Testis (tissue), 5 donors: ENCODE results near the gene VAMP3. TPM values are rescaled to one million over a fixed set of nuclear protein-coding genes. Genes with fewer than 3 reads are reported as not detected.
A peak's percentile ranks its signal among the peaks of the same experiment; 100 is the strongest.

Source experiments
- DNase-seq: peaks from one replicate; pipeline ENCODE4 v3.0.0-alpha.2; 2019
- H3K27ac ChIP-seq, 2 donors: fragments of 200-600 bp; sonication (generic); one replicate each; pipeline ENCODE4 v1.5.1; 2019
- H3K27me3 ChIP-seq: fragments of 200-600 bp; sonication (generic); one replicate; pipeline ENCODE4 v1.5.1; 2019
- H3K36me3 ChIP-seq: fragments of 200-600 bp; sonication (generic); one replicate; pipeline ENCODE4 v1.5.1; 2017; ENCODE audit warnings: low read depth; ENCODE audit errors: missing control alignments
- H3K4me1 ChIP-seq: fragments of 200-600 bp; sonication (generic); one replicate; pipeline ENCODE4 v1.5.1; 2019
- H3K4me3 ChIP-seq, 2 donors: fragments of 200-600 bp; sonication (generic); one replicate each; pipeline ENCODE4 v1.5.1; 2017 to 2019
- H3K9me3 ChIP-seq: fragments of 200-600 bp; sonication (generic); one replicate; pipeline ENCODE4 v1.5.1; 2017
- POLR2A ChIP-seq: fragments of 450-650 bp; IDR thresholded peaks from one replicate; pipeline ENCODE4 v1.6.1; 2017; ENCODE audit warnings: antibody characterized with exemption, mild to moderate bottlenecking, moderate library complexity
- WGBS, 2 donors: methylation state at CpG; one replicate each; pipeline ENCODE4 v1.1.5; 2018; 5-methylcytosine and 5-hydroxymethylcytosine counted together
- intact Hi-C: fragments of 100-400 bp; cut with DNase I; formaldehyde crosslinking; loops from one replicate; pipeline ENCODE4 v1.15.1; 2023; ENCODE audit warnings: low total_unique reads
- long read RNA-seq, 2 donors: transcript quantifications; one replicate each; lab custom pipeline, GENCODE V29; 2026
- polyA plus RNA-seq: library from polyadenylated mRNA; stranded (reverse); fragments of 350-450 nt; fragmentation: Illumina TruSeq; extraction: RNeasy Lipid Tissue Mini Kit (QIAGEN cat#74804); gene quantifications from one replicate; pipeline ENCODE4 v1.2.3, GENCODE V29; 2014; ENCODE audit warnings: low read depth, low replicate concordance; ENCODE audit not compliant: insufficient read depth
- total RNA-seq, 2 donors: library from RNA; depleted of rRNA; stranded (reverse); fragments of >200 nt; gene quantifications; one replicate each; pipeline ENCODE4 v1.2.3, GENCODE V29; 2016
- TF ChIP-seq, protein P1 (sequence below), 3 experiments: fragments of 450-650 bp in 2 of 3; fragments of 200-600 bp in 1 of 3; sonication (generic) in 1 of 3; IDR thresholded peaks; one replicate each; pipeline ENCODE4 v1.5.1; 2016 to 2019; ENCODE audit warnings: antibody characterized with exemption in 3 of 3, mild to moderate bottlenecking in 2 of 3, moderate library complexity in 1 of 3

VAMP3 gene, protein sequence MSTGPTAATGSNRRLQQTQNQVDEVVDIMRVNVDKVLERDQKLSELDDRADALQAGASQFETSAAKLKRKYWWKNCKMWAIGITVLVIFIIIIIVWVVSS
- total RNA-seq: 10 to 100 TPM; 77.3 to 99.5 TPM
- polyA plus RNA-seq: 95.5 TPM
- long read RNA-seq, donor 1, transcript VAMP3-201 (5 exons, 2,205 nt): major isoform, 42 of 76 reads
- long read RNA-seq, donor 1, partial matches to known transcripts: 31 of 76 reads
- long read RNA-seq, donor 1, other reads (novel, unspliced or antisense): 0 of 76 reads
- long read RNA-seq, donor 2, transcript VAMP3-201 (5 exons, 2,205 nt): major isoform, 35 of 36 reads
- long read RNA-seq, donor 2, partial matches to known transcripts: 0 of 36 reads
- long read RNA-seq, donor 2, other reads (novel, unspliced or antisense): 0 of 36 reads

DNA sequence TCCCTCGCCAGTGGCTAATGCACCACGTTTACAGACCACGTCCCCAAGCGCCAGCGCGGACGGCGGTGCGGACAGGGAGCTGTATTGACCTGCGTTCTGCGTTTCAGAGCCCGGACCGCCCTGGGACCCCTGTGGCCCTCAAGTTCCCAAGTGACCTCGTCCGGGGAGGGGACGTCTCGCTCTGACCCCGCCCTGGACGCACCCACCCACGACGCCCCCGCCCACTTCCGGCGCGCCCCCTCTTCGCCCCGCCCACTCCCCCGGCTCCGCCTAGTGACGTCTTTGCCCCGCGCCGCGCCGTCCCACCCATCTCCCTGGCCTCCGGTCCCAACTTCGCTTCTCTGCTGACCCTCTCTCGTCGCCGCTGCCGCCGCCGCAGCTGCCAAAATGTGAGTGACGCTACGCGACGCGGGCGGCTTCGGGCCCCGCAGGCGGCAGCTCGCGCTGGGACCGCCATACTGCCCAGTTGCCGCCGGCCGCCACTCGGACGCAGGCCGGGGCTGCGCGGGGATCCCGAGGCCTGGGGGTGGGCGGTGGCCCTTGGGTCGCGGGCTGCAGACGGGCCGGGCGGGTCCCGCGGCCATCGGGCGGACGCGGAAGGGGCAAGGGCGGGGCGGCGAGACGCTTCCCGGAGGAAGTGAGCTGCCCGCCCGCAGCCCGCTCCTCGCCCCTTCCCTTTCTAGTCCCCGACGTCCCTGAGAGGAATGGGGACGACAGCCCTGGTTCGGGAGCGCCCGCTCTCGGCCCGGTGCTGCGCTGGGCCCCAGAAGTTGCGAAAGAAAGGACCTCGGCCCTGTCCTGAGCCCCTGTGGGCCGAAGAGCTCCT lies at the start of gene VAMP3:
TSS of gene VAMP3 (plus strand) at position 300 of the 826 bp plus-strand sequence. CDS start at position 388, 88 bp downstream.
- Histone ChIP-seq H3K4me1 (peaks cover 11% of the 10 kb centered on the region), H3K27ac (peak within 1 kb of the TSS; percentile 80 to 91), H3K27me3 (no peaks in the 10 kb centered on the region), H3K9me3 (no peaks in the 10 kb centered on the region), H3K36me3 (no peaks in the 10 kb centered on the region), H3K4me3 (peak within 1 kb of the TSS; percentile 86 to 96)
- TF ChIP-seq, protein P1, sequence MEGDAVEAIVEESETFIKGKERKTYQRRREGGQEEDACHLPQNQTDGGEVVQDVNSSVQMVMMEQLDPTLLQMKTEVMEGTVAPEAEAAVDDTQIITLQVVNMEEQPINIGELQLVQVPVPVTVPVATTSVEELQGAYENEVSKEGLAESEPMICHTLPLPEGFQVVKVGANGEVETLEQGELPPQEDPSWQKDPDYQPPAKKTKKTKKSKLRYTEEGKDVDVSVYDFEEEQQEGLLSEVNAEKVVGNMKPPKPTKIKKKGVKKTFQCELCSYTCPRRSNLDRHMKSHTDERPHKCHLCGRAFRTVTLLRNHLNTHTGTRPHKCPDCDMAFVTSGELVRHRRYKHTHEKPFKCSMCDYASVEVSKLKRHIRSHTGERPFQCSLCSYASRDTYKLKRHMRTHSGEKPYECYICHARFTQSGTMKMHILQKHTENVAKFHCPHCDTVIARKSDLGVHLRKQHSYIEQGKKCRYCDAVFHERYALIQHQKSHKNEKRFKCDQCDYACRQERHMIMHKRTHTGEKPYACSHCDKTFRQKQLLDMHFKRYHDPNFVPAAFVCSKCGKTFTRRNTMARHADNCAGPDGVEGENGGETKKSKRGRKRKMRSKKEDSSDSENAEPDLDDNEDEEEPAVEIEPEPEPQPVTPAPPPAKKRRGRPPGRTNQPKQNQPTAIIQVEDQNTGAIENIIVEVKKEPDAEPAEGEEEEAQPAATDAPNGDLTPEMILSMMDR (IDR thresholded peaks at IDR 0.05): no peak
- no peak for TF ChIP-seq POLR2A
- peak; percentile 92 for DNase-seq
- intact Hi-C loops: no loop called here
- WGBS, 2 donors: 0 to 1% methylated on average over 8 to 44 of the region's 97 CpGs

DNA sequence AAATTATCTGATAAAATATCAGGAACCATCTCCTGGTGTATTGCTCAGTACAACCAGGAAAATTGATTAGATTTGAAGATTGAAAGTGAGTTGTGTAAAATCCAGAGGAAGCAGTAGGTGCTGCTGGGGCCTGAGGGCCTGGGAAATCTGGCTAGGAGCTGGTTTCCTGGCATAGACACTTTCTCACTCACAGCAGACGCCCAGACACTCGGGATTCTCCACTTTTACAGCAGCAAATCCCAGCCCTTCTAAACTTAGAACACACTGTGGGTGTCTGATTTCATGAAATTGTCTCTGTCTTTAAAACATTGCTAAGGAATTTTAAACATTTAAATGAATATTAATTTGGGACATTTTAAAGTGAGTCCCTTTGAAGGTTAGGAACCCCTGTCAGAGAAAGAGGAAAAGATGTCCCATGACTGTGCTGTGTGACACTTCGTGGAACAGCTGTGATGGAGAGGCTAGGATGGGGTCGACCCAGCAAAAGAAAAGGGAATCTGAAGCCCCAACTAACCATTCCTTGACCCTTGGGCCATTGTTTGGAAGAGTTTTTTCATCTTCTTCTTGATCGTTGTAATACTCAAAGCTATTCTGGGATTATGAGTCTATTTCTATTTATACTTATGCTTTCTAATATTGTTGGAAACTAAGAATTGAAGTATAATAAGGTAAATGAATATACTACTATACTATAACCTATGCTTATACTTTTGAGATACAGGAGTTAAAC lies 49.0 kb upstream of the VAMP3 start:
- Histone ChIP-seq H3K27ac (no peak overlapping the region), H3K9me3 (no peaks in the 10 kb centered on the region), H3K36me3 (no peaks in the 10 kb centered on the region), H3K27me3 (no peaks in the 10 kb centered on the region), H3K4me3 (no peak overlapping the region), H3K4me1 (no peaks in the 10 kb centered on the region)
- TF ChIP-seq POLR2A: no peak
- TF ChIP-seq, protein P1 (IDR thresholded peaks at IDR 0.05): no peak
- intact Hi-C loops: no loop called here
- DNase-seq: no peak
- 56 to 60% methylated on average over 5 of the region's 5 CpGs for WGBS, 2 donors

DNA sequence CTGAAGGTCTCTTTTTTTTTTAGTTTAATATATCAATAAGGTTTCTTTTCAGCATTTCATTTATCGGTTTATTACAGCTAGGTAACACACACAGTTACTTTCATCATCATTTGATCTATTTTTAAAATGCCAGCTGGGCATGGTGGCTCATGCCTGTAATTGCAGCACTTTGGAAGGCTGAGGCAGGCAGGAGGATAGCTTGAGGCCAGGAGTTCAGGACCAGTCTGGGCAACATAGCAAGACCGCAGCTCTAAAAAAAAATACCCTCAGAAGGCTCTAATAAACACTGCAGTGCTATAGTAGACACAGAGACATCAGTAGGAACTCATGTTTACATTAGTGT lies 48.5 kb upstream of the VAMP3 start:
- no peak for DNase-seq
- Histone ChIP-seq H3K4me3 (no peak overlapping the region), H3K36me3 (no peaks in the 10 kb centered on the region), H3K4me1 (no peaks in the 10 kb centered on the region), H3K27me3 (no peaks in the 10 kb centered on the region), H3K27ac (no peak overlapping the region), H3K9me3 (no peaks in the 10 kb centered on the region)
- intact Hi-C loops: no loop called here
- WGBS, 2 donors: 94 to 95% methylated on average over 2 of the region's 2 CpGs
- TF ChIP-seq, protein P1 (IDR thresholded peaks at IDR 0.05): no peak
- no peak for TF ChIP-seq POLR2A

DNA sequence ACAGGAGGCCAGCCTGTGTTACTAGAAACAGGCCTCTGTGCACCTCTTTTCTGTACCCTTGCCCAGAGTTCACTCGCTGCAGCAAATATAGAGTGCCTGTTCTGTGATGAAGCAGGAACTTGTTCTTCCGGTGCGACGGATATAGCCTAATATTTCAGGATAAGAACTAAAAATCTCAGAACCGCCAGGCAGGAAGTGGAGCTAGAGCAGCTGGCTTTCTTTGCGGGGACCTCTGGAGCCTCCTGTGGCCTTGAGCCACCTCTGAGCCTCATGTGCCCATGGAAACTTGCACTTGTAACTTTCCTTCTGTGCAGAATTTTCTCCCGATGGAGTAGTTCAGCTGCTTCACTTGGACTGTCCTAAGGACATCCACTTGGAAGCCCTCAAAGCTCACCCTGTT lies 44.5 kb upstream of the VAMP3 start:
- DNase-seq: peak; percentile 23
- no peaks in the 10 kb centered on the region for H3K27me3 ChIP-seq
- TF ChIP-seq POLR2A: no peak
- TF ChIP-seq, protein P1 (IDR thresholded peaks at IDR 0.05): no peak
- no peak overlapping the region for H3K27ac ChIP-seq
- H3K9me3 ChIP-seq: no peaks in the 10 kb centered on the region
- no peaks in the 10 kb centered on the region for H3K4me1 ChIP-seq
- H3K36me3 ChIP-seq: no peaks in the 10 kb centered on the region
- intact Hi-C loops: no loop called here
- H3K4me3 ChIP-seq: no peak overlapping the region
- 20 to 48% methylated on average over 7 of the region's 7 CpGs for WGBS, 2 donors
